22Rv1 (cell line): ENCODE measurements around the gene TNS3.
A peak's percentile ranks its signal among the peaks of the same experiment; 100 is the strongest.

Experiments used
- H3K27ac ChIP-seq: fragments of 450-650 bp; 2 replicates; pipeline ENCODE4 v1.5.1; 2017
- CTCF ChIP-seq: fragments of 450-650 bp; IDR thresholded peaks from 2 replicates; pipeline ENCODE4 v1.5.1; 2017; ENCODE audit warnings: mild to moderate bottlenecking
- ZFX ChIP-seq: fragments of 450-650 bp; IDR thresholded peaks from 2 replicates; pipeline ENCODE4 v1.6.1; 2017; ENCODE audit warnings: antibody characterized with exemption, borderline replicate concordance

TNS3 gene

GRCh38 chr7:47581804-47582763 is at the start of gene TNS3:
TSS of gene TNS3 (minus strand) at chr7:47582111. CDS start at chr7:47439636, 142,475 bp downstream.
- no peak within 1 kb of the TSS for H3K27ac ChIP-seq
- no peak for TF ChIP-seq ZFX
- TF ChIP-seq CTCF = peak; percentile 53

GRCh38 chr7:47631711-47632110 is 49.8 kb upstream of the TNS3 start:
- H3K27ac ChIP-seq = no peak overlapping the region

GRCh38 chr7:47627580-47628283 is 45.8 kb upstream of the TNS3 start:
- H3K27ac ChIP-seq = no peak overlapping the region
- no peak for TF ChIP-seq CTCF
- no peak for TF ChIP-seq ZFX

More at GRCh38 chr7:47631711-47632110, 49.8 kb upstream of the TNS3 start:
- TF ChIP-seq CTCF = no peak
- no peak for TF ChIP-seq ZFX

- no peak for TF ChIP-seq CTCF
Measured at GRCh38 chr7:47625861-47626715, 44.2 kb upstream of the TNS3 start.

GRCh38 chr7:47624689-47625088 is 42.8 kb upstream of the TNS3 start:
- H3K27ac ChIP-seq = no peak overlapping the region
- TF ChIP-seq CTCF (no peak), ZFX (no peak)

More at GRCh38 chr7:47625861-47626715, 44.2 kb upstream of the TNS3 start:
- no peak overlapping the region for H3K27ac ChIP-seq

- H3K27ac ChIP-seq = no peak overlapping the region
- TF ChIP-seq ZFX (no peak), CTCF (no peak)
Measured at GRCh38 chr7:47622946-47623640, 41.2 kb upstream of the TNS3 start.
